GM12878 (cell line): ENCODE results near the gene CCDC61.

Experiments
- CHD4 ChIP-seq: fragments of 200-600 bp; sonication (generic); IDR thresholded peaks from 2 replicates; pipeline ENCODE4 v1.6.1; 2016; ENCODE audit warnings: mild to moderate bottlenecking
- CTCF ChIP-seq, 3 experiments: IDR thresholded peaks in 2 of 3; conservative IDR thresholded peaks in 1 of 3; 2 replicates each; pipeline ENCODE4 v1.5.1; 2011; ENCODE audit warnings: low read depth in 3 of 3, low read length in 3 of 3, mild to moderate bottlenecking in 3 of 3, control low read depth in 2 of 3, moderate library complexity in 2 of 3, inconsistent platforms in 1 of 3, mixed read lengths in 1 of 3; ENCODE audit not compliant: control insufficient read depth in 2 of 3, insufficient read depth in 1 of 3; ENCODE audit errors: extremely low read depth in 1 of 3
- E2F8 ChIP-seq: fragments of 450-650 bp; IDR thresholded peaks from 2 replicates; pipeline ENCODE4 v1.6.1; 2018; ENCODE audit warnings: mild to moderate bottlenecking, low read depth, moderate library complexity; ENCODE audit not compliant: partially characterized antibody
- EP300 ChIP-seq, 2 experiments: fragments of 150-350 bp in 1 of 2; IDR thresholded peaks; 2 replicates each; pipeline ENCODE4 v1.6.1; 2011 to 2012; ENCODE audit warnings: low read depth in 2 of 2, low read length in 2 of 2, borderline replicate concordance in 1 of 2, improper control_type of control experiment in 1 of 2, inconsistent platforms in 1 of 2; ENCODE audit not compliant: control insufficient read depth in 1 of 2
- EZH2 ChIP-seq: IDR thresholded peaks from 2 replicates; pipeline ENCODE4 v1.6.1; 2012; ENCODE audit warnings: low read depth, mild to moderate bottlenecking, control low read depth, inconsistent platforms, low read length, borderline replicate concordance; ENCODE audit not compliant: control insufficient read depth
- HDAC6 ChIP-seq: fragments of 200-600 bp; sonication (generic); IDR thresholded peaks from one replicate; pipeline ENCODE4 v1.8.0; 2017; ENCODE audit warnings: antibody characterized with exemption; ENCODE audit not compliant: unreplicated experiment
- MXI1 ChIP-seq: fragments of 150-350 bp; IDR thresholded peaks from 2 replicates; pipeline ENCODE4 v1.6.1; 2011; ENCODE audit warnings: low read depth, mild to moderate bottlenecking, inconsistent platforms, low read length, improper control_type of control experiment
- RAD21 ChIP-seq: IDR thresholded peaks from 2 replicates; pipeline ENCODE4 v1.6.1; 2011; ENCODE audit warnings: mild to moderate bottlenecking, low read depth, low read length, moderate library complexity; ENCODE audit not compliant: insufficient read depth
- RELA ChIP-seq: fragments of 450-650 bp; IDR thresholded peaks from 2 replicates; pipeline ENCODE4 v1.8.0; 2014; ENCODE audit warnings: borderline replicate concordance; ENCODE audit not compliant: partially characterized antibody
- SMC3 ChIP-seq: IDR thresholded peaks from 2 replicates; pipeline ENCODE4 v1.6.1; 2011; ENCODE audit warnings: low read length, improper control_type of control experiment, borderline replicate concordance
- SUZ12 ChIP-seq: fragments of 200-600 bp; sonication (generic); IDR thresholded peaks from one replicate; pipeline ENCODE4 v1.6.1; 2018; ENCODE audit warnings: antibody characterized with exemption, mild to moderate bottlenecking; ENCODE audit not compliant: unreplicated experiment
- TAF1 ChIP-seq: IDR thresholded peaks from 2 replicates; pipeline ENCODE4 v1.6.1; 2011; ENCODE audit warnings: mild to moderate bottlenecking, low read depth, low read length, borderline replicate concordance

GRCh38 chr19:46035546-46035945 is 40.3 kb downstream of the CCDC61 start:
- TF ChIP-seq CTCF (IDR thresholded peaks at IDR 0.05 in 2 of 3, conservative IDR thresholded peaks at IDR 0.05 in 1 of 3; ENCODE audit: control insufficient read depth in 2 of 3, extremely low read depth in 1 of 3, insufficient read depth in 1 of 3, low read depth in 3 of 3, low read length in 3 of 3) (no peak), RAD21 (no peak), E2F8 (no peak), CHD4 (no peak), MXI1 (no peak), HDAC6 (no peak), SMC3 (no peak), RELA (no peak), TAF1 (no peak), SUZ12 (no peak), EZH2 (no peak), EP300 (IDR thresholded peaks at IDR 0.05; ENCODE audit: borderline replicate concordance in 1 of 2, control insufficient read depth in 1 of 2, low read depth in 2 of 2, low read length in 2 of 2) (no peak)
